KOPT-K1 (cell line): Measurements from ENCODE around the gene FAM83D.

ENCODE experiments used
- H3K27ac ChIP-seq: fragments of 200-600 bp; sonication (generic); 2 replicates; pipeline ENCODE4 v1.5.1; 2016; ENCODE audit warnings: antibody characterized with exemption, mild to moderate bottlenecking, low read depth, low read length; ENCODE audit not compliant: poor library complexity, severe bottlenecking
- H3K36me3 ChIP-seq: fragments of 200-600 bp; sonication (generic); 2 replicates; pipeline ENCODE4 v1.5.1; 2017; ENCODE audit warnings: antibody characterized with exemption, mild to moderate bottlenecking, low read length, moderate library complexity; ENCODE audit not compliant: insufficient read depth
- H3K9me3 ChIP-seq: fragments of 200-600 bp; sonication (generic); 2 replicates; pipeline ENCODE4 v1.5.1; 2017; ENCODE audit warnings: antibody characterized with exemption, low read length, mild to moderate bottlenecking; ENCODE audit not compliant: insufficient read depth, poor library complexity, severe bottlenecking

The FAM83D gene

DNA sequence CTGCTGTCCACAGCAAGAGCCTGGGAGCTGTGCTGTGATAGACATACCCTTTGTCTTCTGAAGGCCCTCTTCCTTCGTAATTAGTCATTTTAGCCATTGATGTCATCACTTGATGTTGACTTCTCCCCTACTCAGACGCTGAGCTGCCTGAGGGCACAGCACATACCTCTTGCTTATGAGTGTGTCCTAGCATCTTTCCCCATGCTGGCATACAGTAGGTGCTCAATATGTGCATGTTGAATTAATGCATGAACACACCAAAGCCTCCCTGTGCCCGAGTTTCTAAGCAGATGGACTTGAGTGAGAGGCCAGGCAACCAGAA, 35.8 kb upstream of the FAM83D start:
- H3K9me3 ChIP-seq, result no peaks in the 10 kb centered on the region
- no peaks in the 10 kb centered on the region for H3K36me3 ChIP-seq
- no peak overlapping the region for H3K27ac ChIP-seq

DNA sequence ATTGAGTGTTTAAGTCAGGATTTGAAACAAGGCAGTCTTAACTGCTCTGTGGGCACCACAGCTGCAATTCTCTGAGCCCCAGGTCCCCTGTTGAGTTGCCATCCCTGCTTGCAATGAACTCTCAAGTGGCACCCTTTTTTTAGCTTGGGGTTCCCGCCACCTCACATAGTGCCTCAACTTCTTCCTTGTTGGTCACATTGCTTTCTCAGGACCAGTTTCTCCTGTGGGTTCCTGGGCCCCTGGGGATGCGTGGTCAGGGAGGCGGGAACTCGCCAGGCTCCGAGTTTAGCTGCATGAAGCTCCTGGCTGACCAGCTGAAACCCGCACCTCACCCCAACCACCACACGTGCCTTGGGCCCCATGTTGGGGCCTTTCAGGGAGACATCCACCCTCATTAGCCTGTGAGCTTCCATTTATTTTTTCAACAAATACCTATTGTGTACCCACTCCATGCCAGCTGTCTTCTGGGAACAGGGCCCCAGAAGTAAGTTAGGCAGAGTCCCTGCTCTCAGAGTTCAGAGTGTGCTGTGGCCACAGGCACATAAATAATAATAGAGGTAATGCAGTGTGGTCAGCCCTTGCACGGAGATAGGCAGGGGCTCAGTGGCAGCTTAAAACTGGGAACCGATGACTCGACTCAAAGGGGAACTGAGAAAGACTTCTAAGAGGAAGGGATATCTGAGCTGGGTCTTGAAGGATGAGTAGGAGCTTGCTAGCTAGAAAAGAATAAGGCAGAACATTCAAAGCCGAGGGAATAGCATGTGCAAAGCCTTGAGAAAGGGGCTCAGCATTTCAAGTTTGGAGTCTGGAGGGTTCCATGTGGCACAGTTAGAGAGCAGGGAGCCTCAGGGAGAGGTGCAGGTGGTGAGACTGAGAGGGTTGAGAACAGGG, 33.9 kb upstream of the FAM83D start:
- H3K27ac ChIP-seq, result no peak overlapping the region
- no peaks in the 10 kb centered on the region for H3K9me3 ChIP-seq

DNA sequence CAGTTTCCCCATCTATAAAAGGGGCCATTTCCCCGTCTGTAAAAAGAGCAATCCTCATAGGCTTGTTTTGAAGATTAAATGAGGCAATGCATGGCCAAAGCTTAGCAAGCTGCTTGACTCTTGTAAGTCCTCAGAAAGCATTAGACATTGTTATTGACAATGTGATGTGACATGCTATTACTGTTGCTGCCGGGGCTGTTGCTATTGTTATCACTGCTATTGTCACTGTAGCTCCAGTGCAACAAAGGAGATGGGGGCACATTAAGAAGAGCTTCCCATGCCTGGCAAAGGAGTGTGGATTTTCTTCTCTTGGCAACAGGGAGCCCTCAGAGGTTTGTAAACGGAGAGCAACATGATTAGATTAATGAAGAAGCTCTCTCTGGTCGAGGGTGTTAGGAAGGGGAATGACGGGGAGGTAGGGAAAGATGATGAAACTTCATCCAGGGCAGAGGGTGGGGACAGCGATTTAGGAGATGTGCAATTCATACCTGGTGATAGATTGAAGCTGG, 33.1 kb upstream of the FAM83D start:
- no peaks in the 10 kb centered on the region for H3K36me3 ChIP-seq
- H3K27ac ChIP-seq, result no peak overlapping the region
- H3K9me3 ChIP-seq, result no peaks in the 10 kb centered on the region

More for the DNA sequence above, 33.9 kb upstream of the FAM83D start:
- H3K36me3 ChIP-seq, result no peaks in the 10 kb centered on the region

DNA sequence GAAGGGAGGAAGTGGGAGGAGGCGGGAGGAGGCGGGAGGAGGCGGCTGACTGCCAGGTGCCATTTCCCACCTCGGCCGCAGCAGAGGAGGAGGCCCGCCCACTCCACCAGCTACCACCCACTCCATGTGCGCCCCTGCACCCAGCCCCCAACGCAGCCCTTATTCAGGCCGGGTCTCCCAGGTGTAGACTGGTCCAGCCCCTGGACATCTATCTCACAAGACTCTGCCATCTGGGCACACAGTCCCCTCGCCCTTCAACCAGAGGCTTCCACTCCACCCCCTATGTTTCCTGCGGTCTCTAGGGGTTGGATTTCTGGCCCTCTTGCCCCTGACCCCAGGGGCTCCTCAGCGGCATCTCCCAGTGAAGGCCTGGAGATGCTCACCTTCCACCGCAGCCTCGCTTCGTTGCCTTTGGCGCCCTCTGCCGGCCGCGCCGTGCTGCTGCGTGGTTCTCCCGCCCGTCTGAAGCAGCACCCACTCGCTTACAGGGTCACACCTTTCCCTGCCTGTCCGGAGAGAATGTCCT, 32.6 kb upstream of the FAM83D start:
- Histone ChIP-seq H3K27ac (no peak overlapping the region), H3K36me3 (no peaks in the 10 kb centered on the region)

DNA sequence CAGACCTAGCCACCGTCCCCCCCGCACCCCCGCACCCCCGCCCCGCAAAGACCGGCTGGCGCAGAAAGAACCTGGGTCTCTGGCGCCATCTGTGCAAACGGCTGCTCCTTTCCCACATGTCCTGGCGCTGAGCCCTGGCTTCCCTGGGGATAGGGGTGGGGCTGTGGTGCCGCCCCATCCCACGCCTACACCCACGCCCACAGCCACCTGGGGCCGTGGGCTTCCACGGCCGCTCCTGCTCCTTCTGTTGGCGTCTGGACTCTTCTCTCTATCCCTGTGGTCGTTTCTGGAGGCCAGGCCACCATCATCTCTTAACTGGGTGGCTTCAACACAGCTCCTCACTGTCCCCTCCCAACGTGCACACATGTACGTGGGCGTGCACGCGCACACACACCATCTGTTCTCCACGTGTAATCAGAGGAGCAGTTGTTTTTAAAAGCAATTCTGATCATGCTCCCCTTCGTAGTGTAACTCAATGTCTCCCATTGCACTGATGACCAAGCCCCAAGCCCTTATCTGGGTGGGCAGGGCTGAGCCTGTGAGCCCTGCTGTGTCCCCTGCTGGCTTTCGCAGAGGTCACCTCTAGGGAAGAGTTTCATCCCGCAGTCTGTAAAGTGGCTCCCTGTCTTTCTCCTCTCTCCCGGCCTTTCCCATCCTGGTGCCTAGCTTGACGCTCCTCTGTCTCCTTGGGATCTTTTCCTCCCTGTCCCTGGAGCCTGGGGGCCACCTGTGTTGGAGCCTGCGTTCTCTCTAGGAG, 31.9 kb upstream of the FAM83D start:
- no peak overlapping the region for H3K27ac ChIP-seq
- no peaks in the 10 kb centered on the region for H3K36me3 ChIP-seq
- H3K9me3 ChIP-seq, result no peaks in the 10 kb centered on the region

More for the DNA sequence above, 32.6 kb upstream of the FAM83D start:
- H3K9me3 ChIP-seq, result no peaks in the 10 kb centered on the region

DNA sequence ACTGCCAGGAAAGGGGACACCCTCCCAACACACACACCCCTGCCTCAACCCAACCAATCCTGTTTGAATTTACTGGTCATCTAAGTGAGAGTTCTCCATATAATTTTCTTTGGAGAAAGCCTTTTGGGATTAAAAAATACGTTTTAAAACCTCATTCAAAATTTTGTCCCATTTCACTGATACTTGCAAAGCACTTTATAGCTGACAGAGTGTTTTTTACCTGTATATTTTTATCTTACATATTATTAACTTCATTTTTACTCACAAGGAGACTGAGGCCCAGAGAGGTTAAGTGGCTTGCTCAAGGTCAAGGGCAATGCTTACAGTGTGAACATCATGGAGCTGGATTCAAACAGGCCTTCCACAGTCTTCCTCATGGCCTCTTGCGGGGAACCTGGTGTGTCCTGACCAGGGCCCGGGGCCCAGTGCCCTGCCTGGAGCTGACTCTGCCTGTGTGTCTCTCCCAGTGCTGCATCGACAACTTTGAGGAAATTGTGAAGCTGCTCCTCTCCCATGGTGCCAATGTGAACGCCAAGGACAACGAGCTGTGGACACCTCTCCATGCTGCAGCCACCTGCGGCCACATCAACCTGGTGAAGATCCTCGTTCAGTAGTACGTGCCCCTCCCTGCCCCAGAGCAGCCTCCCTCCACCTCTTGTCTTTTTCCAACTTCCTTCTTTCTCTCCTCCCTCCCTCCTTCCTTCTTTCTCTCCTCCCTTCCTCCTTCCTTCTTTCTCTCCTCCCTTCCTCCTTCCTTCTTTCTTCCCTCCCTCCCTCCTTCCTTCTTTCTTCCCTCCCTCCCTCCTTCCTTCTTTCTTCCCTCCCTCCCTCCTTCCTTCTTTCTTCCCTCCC, 30.9 kb upstream of the FAM83D start:
- Histone ChIP-seq H3K36me3 (no peaks in the 10 kb centered on the region), H3K27ac (no peak overlapping the region), H3K9me3 (no peaks in the 10 kb centered on the region)

DNA sequence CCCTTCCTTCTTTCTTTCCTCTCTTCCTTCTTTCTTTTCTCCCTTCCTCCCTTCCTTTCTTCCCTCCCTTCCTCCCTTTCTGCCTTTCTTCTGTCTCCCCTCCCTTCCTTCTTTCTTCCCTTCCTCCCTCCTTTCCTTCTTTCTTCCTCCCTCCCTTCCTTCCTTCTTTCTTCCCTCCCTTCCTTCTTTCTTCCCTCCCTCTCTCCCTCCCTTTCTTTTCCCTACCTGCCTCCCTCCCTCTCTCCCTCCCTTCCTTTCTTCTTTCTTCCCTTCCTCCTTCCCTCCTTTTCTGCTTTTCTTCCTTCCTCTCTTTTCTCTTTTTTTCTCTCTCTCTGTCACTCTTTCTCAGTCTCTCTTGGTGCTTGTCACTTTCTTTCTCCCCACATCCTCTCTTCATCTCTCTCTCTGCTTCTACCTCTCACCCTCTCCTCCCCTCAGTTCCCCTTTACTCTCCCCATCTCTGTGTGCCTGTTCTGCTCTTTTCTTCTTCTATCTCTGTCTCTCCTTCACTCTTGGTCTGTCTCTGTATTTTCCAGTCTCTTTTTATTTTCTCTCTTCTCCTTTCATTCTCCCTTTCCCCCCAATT, 30.1 kb upstream of the FAM83D start:
- no peaks in the 10 kb centered on the region for H3K9me3 ChIP-seq
- no peak overlapping the region for H3K27ac ChIP-seq
- no peaks in the 10 kb centered on the region for H3K36me3 ChIP-seq

DNA sequence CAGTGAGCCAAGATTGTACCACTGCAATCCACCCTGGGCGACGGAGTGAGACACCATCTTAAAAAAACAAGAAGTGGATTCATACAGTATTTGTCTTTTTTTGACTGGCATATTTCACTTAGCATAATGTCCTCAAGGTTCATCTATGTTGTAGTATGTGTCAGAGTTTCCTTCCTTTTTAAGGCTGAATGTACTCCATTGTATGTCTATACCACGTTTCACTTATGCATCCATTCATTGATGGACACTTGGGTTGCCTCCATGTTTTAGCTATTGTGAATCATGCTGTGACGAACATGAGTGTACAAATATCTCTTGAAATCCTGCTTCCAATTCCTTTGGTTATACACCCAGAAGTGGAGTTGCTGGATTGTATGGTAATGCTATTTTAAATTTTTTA, 28.9 kb upstream of the FAM83D start:
- no peaks in the 10 kb centered on the region for H3K9me3 ChIP-seq
- H3K36me3 ChIP-seq, result no peaks in the 10 kb centered on the region
- H3K27ac ChIP-seq, result no peak overlapping the region

DNA sequence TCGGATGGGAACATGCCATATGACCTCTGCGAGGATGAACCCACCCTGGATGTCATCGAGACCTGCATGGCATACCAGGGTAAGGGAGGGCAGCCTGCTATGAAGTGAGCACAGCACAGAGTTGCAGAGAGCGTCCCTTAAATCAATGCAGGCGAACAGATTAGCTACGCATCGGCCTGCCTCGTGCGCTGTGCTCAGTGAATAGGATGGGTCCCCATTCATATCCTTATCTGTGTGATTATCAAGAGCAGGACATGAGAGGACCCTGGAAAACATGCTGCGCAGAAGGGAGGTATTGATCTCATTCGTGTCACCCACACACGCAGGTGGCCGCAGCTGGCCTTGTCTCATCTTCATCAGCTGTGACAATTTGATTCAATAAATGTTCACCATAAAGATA, 25.6 kb upstream of the FAM83D start:
- H3K9me3 ChIP-seq, result peaks cover 6% of the 10 kb centered on the region
- no peaks in the 10 kb centered on the region; the same call in 1 of the 2 replicates for H3K36me3 ChIP-seq
- H3K27ac ChIP-seq, result no peak overlapping the region

DNA sequence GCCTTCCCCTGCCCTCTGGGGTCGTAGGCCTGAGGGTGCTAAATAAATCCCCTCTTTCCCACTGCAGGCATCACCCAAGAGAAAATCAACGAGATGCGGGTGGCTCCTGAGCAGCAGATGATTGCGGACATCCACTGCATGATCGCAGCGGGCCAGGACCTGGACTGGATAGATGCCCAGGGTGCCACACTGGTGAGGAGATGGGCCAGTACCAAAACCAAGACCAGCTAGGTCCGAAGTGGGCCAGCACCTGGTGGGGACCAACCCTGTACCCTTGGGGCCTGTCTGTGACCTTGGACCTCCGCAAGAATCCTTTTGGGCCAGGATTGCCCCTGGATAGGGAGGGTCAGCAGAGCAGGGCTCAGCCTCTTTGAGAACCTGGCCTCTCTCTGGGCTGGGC, 23.6 kb upstream of the FAM83D start:
- Histone ChIP-seq H3K36me3 (no peaks in the 10 kb centered on the region; the same call in 1 of the 2 replicates), H3K27ac (no peak overlapping the region), H3K9me3 (peaks cover 6% of the 10 kb centered on the region)

DNA sequence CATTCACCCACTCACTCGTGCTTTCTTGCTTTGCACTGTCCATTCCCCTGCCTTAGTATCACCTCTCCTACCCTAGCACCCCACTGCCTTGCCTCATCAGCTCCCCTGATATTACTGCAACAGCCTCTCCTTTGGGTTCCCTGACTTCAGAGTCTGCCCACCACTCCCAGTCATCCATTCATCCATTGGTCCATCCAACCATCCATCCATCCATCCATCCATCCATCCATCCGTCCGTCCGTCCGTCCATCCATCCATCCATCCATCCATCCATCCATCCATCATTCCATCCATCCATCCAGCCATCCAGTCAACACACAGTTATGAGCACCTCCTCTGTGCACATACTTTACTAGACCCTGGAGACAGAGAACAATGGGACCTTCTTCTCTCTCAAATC, 22.9 kb upstream of the FAM83D start:
- Histone ChIP-seq H3K27ac (no peak overlapping the region), H3K36me3 (no peaks in the 10 kb centered on the region; the same call in 1 of the 2 replicates), H3K9me3 (peaks cover 6% of the 10 kb centered on the region)

DNA sequence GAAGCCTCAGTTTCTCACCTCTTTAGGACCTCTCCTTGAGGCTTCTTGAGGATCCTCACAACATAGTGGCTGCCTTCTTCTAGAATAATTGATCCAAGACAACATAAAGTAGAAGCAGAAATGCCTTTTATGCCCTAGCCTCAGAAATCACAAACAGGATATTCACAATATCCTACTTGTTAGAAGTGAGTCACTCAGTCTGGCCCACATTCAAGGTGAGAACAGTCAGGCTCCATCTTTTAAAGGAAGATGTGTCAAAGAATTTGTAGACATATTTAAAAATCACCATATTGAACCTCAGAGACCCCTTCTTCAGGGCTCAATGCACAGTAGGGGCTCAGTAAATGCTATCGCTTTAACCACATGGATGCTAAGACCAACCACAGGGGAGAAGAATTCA, 20.8 kb upstream of the FAM83D start:
- H3K9me3 ChIP-seq, result peaks cover 6% of the 10 kb centered on the region
- no peak overlapping the region for H3K27ac ChIP-seq
- H3K36me3 ChIP-seq, result no peaks in the 10 kb centered on the region; the same call in 1 of the 2 replicates

DNA sequence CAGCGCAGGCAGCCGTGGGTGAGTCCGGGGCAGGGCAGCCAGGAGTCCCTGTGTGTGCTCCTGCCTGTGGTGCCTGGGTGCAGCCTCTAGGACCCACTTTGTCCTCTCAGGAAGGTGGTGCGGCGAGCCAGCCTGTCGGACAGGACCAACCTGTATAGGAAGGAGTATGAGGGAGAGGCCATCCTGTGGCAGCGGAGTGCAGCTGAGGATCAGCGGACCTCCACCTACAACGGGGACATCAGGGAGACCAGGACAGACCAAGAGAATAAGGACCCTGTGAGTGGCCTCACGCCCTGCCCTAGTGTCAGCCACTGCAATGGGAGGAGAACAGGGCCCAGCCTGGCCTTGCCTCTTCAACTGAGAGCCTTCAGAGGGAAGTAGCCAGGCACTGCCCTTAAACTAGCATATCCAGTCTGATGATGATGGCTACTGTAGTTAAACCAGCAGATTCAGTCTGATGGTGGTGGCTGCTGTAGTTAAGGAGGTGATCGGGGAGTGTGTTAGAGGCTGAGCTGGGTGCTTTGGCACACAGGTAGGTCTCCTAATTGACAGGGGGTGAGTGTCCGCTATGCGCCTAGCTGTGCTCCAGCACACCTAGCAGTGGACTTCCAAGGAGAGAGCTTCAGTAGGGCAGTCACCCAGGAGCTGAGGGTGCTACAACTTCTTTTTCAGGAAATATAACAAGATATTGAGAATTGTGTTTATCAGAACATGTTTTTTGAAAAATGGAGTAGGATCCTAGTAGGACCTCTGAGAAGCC, 18.1 kb upstream of the FAM83D start:
- H3K36me3 ChIP-seq, result no peaks in the 10 kb centered on the region; the same call in 1 of the 2 replicates
- H3K27ac ChIP-seq, result no peak overlapping the region
- H3K9me3 ChIP-seq, result peaks cover 6% of the 10 kb centered on the region

DNA sequence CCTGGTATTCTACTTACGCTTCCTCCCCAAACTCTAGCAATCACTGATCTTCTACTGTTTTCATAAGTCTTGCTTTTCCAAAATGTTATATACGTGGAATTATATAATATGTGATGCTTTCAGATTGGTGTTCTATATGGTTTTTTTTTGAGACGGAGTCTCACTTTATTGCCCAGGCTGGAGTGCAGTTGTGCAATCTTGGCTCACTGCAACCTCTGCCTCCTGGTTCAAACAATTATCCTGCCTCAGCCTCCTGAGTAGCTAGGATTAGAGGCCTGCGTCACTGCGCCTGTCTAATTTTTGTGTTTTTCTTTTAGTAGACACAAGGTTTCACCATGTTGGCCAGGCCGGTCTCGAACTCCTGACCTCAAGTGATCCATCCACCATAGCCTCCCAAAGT, 10.9 kb upstream of the FAM83D start:
- no peak overlapping the region for H3K27ac ChIP-seq
- H3K9me3 ChIP-seq, result no peaks in the 10 kb centered on the region
- H3K36me3 ChIP-seq, result no peaks in the 10 kb centered on the region
